IMR-90 (cell line): Measurements from ENCODE around the gene PBX4. TPM values are rescaled to one million over a fixed set of nuclear protein-coding genes. Genes with fewer than 3 reads are reported as not detected.

Experiments used
- ATAC-seq: fragments of 200-7000 bp; cut with Tn5 transposase; 2 replicates; pipeline ENCODE4 v1.9.1; 2020; ENCODE audit warnings: low read depth, mild to moderate bottlenecking, moderate library complexity
- BruUV-seq: library from RNA; stranded (reverse); fragments of 400-500 nt; replicated peaks from 2 replicates; lab custom pipeline; 2021; lab: Mats Ljungman, UMichigan
- CTCF ChIA-PET: fragments of 300-600 bp; formaldehyde crosslinking; extraction: SDS; loops from one replicate; lab custom pipeline; 2021; ENCODE audit warnings: antibody characterized with exemption; lab: Yijun Ruan, JAX
- POLR2A ChIA-PET: fragments of 300-600 bp; sonication (Branson Sonifier 250); formaldehyde crosslinking; loops from one replicate; lab custom pipeline; 2022; ENCODE audit warnings: antibody characterized with exemption; ENCODE audit not compliant: unreplicated experiment; lab: Charles Lee
- DNase-seq: peaks from one replicate; pipeline ENCODE4 v3.0.0; 2013
- H2AFZ ChIP-seq: replicated peaks from 2 replicates; pipeline ENCODE3; 2013; ENCODE audit warnings: low read length, mild to moderate bottlenecking; ENCODE audit not compliant: poor library complexity
- H2AK5ac ChIP-seq: 2 replicates; pipeline ENCODE4 v1.6.1; 2013; ENCODE audit warnings: low read depth, low read length, inconsistent platforms
- H2AK9ac ChIP-seq: replicated peaks from 2 replicates; pipeline ENCODE3; 2013; ENCODE audit warnings: mild to moderate bottlenecking, low read depth, low read length, moderate library complexity; ENCODE audit not compliant: poor library complexity
- H2BK120ac ChIP-seq: 2 replicates; pipeline ENCODE4 v1.6.1; 2013; ENCODE audit warnings: low read depth, low read length, inconsistent platforms
- H2BK15ac ChIP-seq: 3 replicates; pipeline ENCODE4 v1.6.1; 2013; ENCODE audit warnings: low read depth, low read length, inconsistent platforms
- H2BK20ac ChIP-seq: 2 replicates; pipeline ENCODE4 v1.6.1; 2013; ENCODE audit warnings: low read depth, mild to moderate bottlenecking, inconsistent platforms, low read length, moderate library complexity
- H2BK5ac ChIP-seq: 2 replicates; pipeline ENCODE4 v1.6.1; 2013; ENCODE audit warnings: mild to moderate bottlenecking, low read depth, low read length, inconsistent platforms; ENCODE audit not compliant: poor library complexity, severe bottlenecking
- H3K14ac ChIP-seq: replicated peaks from 2 replicates; pipeline ENCODE4 v1.6.1; 2013; ENCODE audit warnings: low read depth, low read length, inconsistent platforms
- H3K18ac ChIP-seq: 2 replicates; pipeline ENCODE4 v1.6.1; 2013; ENCODE audit warnings: low read depth, low read length, control low read depth
- H3K23ac ChIP-seq: 2 replicates; pipeline ENCODE4 v1.6.1; 2013; ENCODE audit warnings: low read depth, low read length, inconsistent platforms
- H3K27ac ChIP-seq: 2 replicates; pipeline ENCODE4 v1.5.1; 2013; ENCODE audit warnings: mild to moderate bottlenecking, control low read depth, low read length; ENCODE audit not compliant: insufficient read depth
- H3K27me3 ChIP-seq: 2 replicates; pipeline ENCODE4 v1.6.1; 2013; ENCODE audit warnings: low read length; ENCODE audit not compliant: control insufficient read depth, insufficient read depth
- H3K36me3 ChIP-seq: 2 replicates; pipeline ENCODE4 v1.6.1; 2013; ENCODE audit warnings: low read length, mixed read lengths; ENCODE audit not compliant: control insufficient read depth, insufficient read depth
- H3K4ac ChIP-seq: 2 replicates; pipeline ENCODE4 v1.6.1; 2013; ENCODE audit warnings: low read depth, low read length, inconsistent platforms
- H3K4me1 ChIP-seq: 2 replicates; pipeline ENCODE4 v1.6.1; 2013; ENCODE audit warnings: low read length, mixed read lengths; ENCODE audit not compliant: control insufficient read depth, insufficient read depth
- H3K4me2 ChIP-seq: 2 replicates; pipeline ENCODE4 v1.6.1; 2013; ENCODE audit warnings: low read depth, mild to moderate bottlenecking, control low read depth, low read length, moderate library complexity
- H3K4me3 ChIP-seq: 2 replicates; pipeline ENCODE4 v1.5.1; 2013; ENCODE audit warnings: low read depth, mild to moderate bottlenecking, control low read depth, low read length, moderate library complexity; ENCODE audit not compliant: insufficient read depth
- H3K56ac ChIP-seq: 2 replicates; pipeline ENCODE4 v1.6.1; 2013; ENCODE audit warnings: low read length, inconsistent platforms; ENCODE audit not compliant: insufficient read depth; ENCODE audit errors: extremely low read depth
- H3K79me1 ChIP-seq, 2 experiments: 2 replicates each; pipeline ENCODE4 v1.6.1; 2013; ENCODE audit warnings: low read length in 2 of 2, inconsistent platforms in 1 of 2, low read depth in 1 of 2
- H3K9ac ChIP-seq: 2 replicates; pipeline ENCODE4 v1.6.1; 2013; ENCODE audit warnings: low read depth, low read length, control low read depth
- H3K9me1 ChIP-seq: 2 replicates; pipeline ENCODE4 v1.6.1; 2013; ENCODE audit warnings: low read length, inconsistent platforms; ENCODE audit not compliant: insufficient read depth
- H3K9me3 ChIP-seq: 2 replicates; pipeline ENCODE4 v1.6.1; 2013; ENCODE audit warnings: low read length; ENCODE audit not compliant: control insufficient read depth, insufficient read depth
- H4K20me1 ChIP-seq: 2 replicates; pipeline ENCODE4 v1.6.1; 2013; ENCODE audit warnings: low read length, inconsistent platforms; ENCODE audit not compliant: insufficient read depth
- H4K5ac ChIP-seq: 2 replicates; pipeline ENCODE4 v1.6.1; 2013; ENCODE audit warnings: mild to moderate bottlenecking, low read depth, low read length, control low read depth
- H4K8ac ChIP-seq, 2 experiments: 2 replicates each; pipeline ENCODE4 v1.6.1; 2013; ENCODE audit warnings: low read depth in 2 of 2, low read length in 2 of 2, control low read depth in 1 of 2, inconsistent platforms in 1 of 2
- H4K91ac ChIP-seq: 2 replicates; pipeline ENCODE4 v1.6.1; 2013; ENCODE audit warnings: low read depth, low read length, inconsistent platforms; ENCODE audit not compliant: insufficient read depth
- BHLHE40 ChIP-seq: fragments of 150-350 bp; IDR thresholded peaks from 2 replicates; pipeline ENCODE4 v1.6.1; 2016; ENCODE audit warnings: mild to moderate bottlenecking, low read depth, low read length
- CHD1 ChIP-seq: IDR thresholded peaks from 2 replicates; pipeline ENCODE4 v1.6.1; 2012; ENCODE audit warnings: low read depth, low read length, improper control_type of control experiment
- MAFK ChIP-seq: IDR thresholded peaks from 2 replicates; pipeline ENCODE4 v1.6.1; 2012; ENCODE audit warnings: low read depth, low read length, improper control_type of control experiment
- MAZ ChIP-seq: IDR thresholded peaks from 2 replicates; pipeline ENCODE4 v1.6.1; 2012; ENCODE audit warnings: low read depth, mild to moderate bottlenecking, low read length, improper control_type of control experiment, moderate library complexity, borderline replicate concordance
- NFE2L2 ChIP-seq: fragments of 150-350 bp; IDR thresholded peaks from 2 replicates; pipeline ENCODE4 v1.6.1; 2016; ENCODE audit warnings: low read depth, mild to moderate bottlenecking, low read length
- SMC3 ChIP-seq: fragments of 150-350 bp; IDR thresholded peaks from 2 replicates; pipeline ENCODE4 v1.6.1; 2016; ENCODE audit warnings: low read depth, mild to moderate bottlenecking, antibody characterized with exemption, low read length, moderate library complexity
- WGBS, 2 experiments: methylation state at CpG; one replicate each; pipeline versions ENCODE4 v1.1.5 to v1.1.7; 2013; ENCODE audit warnings: missing lambda C conversion rate in 2 of 2; ENCODE audit not compliant: insufficient read length in 1 of 2; ENCODE audit errors: extremely low coverage in 2 of 2; 5-methylcytosine and 5-hydroxymethylcytosine counted together
- dilution Hi-C: fragments of 300-500 bp; cut with HindIII; formaldehyde crosslinking; loops from one replicate; pipeline ENCODE4 v1.14.3; 2018; ENCODE audit warnings: low sequenced_read_pairs; ENCODE audit not compliant: unreplicated experiment
- in situ Hi-C: fragments of 300-500 bp; cut with MboI; formaldehyde crosslinking; loops from 3 replicates; pipeline ENCODE4 v1.14.3; 2019; ENCODE audit warnings: low sequenced_read_pairs, inconsistent platforms, mixed read lengths
- intact Hi-C: fragments of 100-400 bp; cut with micrococcal nuclease; formaldehyde crosslinking; loops from 2 replicates; pipeline ENCODE4 v1.10.0; 2022
- polyA plus RNA-seq, 3 experiments: library from polyadenylated mRNA; depleted of rRNA; stranded (reverse); fragments of >200 nt; gene quantifications; 2 replicates each; pipeline ENCODE4 v1.2.3, GENCODE V29; 2012; ENCODE audit warnings: low replicate concordance in 1 of 3
- total RNA-seq: library from RNA; depleted of rRNA; stranded (reverse); fragments of >200 nt; gene quantifications from 2 replicates; pipeline ENCODE4 v1.2.3, GENCODE V29; 2012
- TF ChIP-seq, protein P1 (sequence below): fragments of 150-350 bp; IDR thresholded peaks from 2 replicates; pipeline ENCODE4 v1.6.1; 2016; ENCODE audit warnings: low read depth, mild to moderate bottlenecking, low read length, moderate library complexity, borderline replicate concordance
- TF ChIP-seq, protein P2 (sequence below): conservative IDR thresholded peaks from 2 replicates; pipeline ENCODE4 v1.5.1; 2012; ENCODE audit warnings: mild to moderate bottlenecking, low read depth, low read length, improper control_type of control experiment

PBX4 gene
- total and polyA plus RNA-seq, 2 of the 4 experiments (the other 2 are of a cell fraction): 0.90 to 2.9 TPM

DNA sequence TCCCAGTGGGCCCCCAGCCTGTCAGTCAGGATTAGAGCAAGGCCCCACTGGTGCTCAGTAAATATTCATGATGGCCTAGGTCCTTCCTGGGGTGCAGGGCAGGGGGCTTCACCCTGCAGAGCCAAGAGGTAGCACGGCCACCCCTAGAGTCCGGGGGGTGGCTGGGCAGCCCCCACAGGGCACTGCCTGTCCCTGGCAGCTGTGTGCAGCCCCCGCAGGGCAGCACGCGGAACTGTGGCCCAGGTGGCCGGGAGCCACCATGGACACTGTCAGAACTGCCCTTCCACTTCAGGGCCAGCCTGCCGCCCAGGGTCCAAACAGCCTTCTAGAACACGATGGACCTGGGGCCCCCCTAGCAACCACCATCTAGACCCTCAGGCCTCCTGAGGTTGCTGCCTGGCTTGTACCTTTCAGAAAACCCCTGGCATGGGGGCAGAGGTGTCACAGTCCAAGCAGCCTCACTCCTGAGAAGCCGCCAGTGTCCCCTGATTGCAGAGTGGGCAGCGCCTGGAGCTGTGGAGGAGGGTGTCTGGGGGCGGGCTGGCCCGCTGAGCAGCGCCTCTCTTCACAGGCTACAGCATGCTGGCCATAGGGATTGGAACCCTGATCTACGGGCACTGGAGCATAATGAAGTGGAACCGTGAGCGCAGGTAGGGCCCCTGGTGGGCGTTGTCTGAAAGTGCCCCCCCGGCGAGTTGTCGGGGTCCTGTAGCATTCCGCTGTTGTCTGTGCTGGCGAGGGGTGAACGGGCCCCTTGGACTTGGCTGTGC lies 92.7 kb downstream of the PBX4 start:
- H3K14ac ChIP-seq: no peak overlapping the region
- no peak overlapping the region for H2BK5ac ChIP-seq
- no peak overlapping the region for H4K5ac ChIP-seq
- POLR2A ChIA-PET: no interaction called here
- no peak overlapping the region for H4K8ac ChIP-seq
- H3K79me1 ChIP-seq: peaks cover 12 to 40% of the 10 kb centered on the region in 2 experiments
- no peaks in the 10 kb centered on the region for H3K9me1 ChIP-seq
- no peak overlapping the region for H2BK20ac ChIP-seq
- H4K91ac ChIP-seq: no peak overlapping the region
- no peak overlapping the region for H3K18ac ChIP-seq
- H2BK120ac ChIP-seq: no peak overlapping the region
- H3K36me3 ChIP-seq: peaks cover 26% of the 10 kb centered on the region
- H2AK9ac ChIP-seq: no peak overlapping the region
- no peak for TF ChIP-seq NFE2L2
- no peak for TF ChIP-seq CHD1
- no peak for TF ChIP-seq SMC3
- no peak for TF ChIP-seq MAZ
- TF ChIP-seq BHLHE40: no peak
- TF ChIP-seq, protein P1, sequence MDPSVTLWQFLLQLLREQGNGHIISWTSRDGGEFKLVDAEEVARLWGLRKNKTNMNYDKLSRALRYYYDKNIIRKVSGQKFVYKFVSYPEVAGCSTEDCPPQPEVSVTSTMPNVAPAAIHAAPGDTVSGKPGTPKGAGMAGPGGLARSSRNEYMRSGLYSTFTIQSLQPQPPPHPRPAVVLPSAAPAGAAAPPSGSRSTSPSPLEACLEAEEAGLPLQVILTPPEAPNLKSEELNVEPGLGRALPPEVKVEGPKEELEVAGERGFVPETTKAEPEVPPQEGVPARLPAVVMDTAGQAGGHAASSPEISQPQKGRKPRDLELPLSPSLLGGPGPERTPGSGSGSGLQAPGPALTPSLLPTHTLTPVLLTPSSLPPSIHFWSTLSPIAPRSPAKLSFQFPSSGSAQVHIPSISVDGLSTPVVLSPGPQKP: no peak
- TF ChIP-seq, protein P2, sequence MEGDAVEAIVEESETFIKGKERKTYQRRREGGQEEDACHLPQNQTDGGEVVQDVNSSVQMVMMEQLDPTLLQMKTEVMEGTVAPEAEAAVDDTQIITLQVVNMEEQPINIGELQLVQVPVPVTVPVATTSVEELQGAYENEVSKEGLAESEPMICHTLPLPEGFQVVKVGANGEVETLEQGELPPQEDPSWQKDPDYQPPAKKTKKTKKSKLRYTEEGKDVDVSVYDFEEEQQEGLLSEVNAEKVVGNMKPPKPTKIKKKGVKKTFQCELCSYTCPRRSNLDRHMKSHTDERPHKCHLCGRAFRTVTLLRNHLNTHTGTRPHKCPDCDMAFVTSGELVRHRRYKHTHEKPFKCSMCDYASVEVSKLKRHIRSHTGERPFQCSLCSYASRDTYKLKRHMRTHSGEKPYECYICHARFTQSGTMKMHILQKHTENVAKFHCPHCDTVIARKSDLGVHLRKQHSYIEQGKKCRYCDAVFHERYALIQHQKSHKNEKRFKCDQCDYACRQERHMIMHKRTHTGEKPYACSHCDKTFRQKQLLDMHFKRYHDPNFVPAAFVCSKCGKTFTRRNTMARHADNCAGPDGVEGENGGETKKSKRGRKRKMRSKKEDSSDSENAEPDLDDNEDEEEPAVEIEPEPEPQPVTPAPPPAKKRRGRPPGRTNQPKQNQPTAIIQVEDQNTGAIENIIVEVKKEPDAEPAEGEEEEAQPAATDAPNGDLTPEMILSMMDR: no peak
- no peak for TF ChIP-seq MAFK
- H2AK5ac ChIP-seq: no peak overlapping the region
- H2BK15ac ChIP-seq: no peak overlapping the region
- H3K9ac ChIP-seq: no peak overlapping the region
- H3K9me3 ChIP-seq: no peaks in the 10 kb centered on the region
- no peak overlapping the region for H3K27ac ChIP-seq
- no peak overlapping the region for H3K56ac ChIP-seq
- no peak overlapping the region for H3K4me3 ChIP-seq
- no TSS peak for BruUV-seq
- WGBS, 2 experiments: 89% methylated on average over 17 of the region's 23 CpGs; no CpG with 5 or more reads in 1 of the 2 experiments
- intact Hi-C loops: no loop called here
- ATAC-seq (no peak), DNase-seq (no peak)
- H4K20me1 ChIP-seq: peaks cover 33% of the 10 kb centered on the region
- no peak overlapping the region for H3K4me2 ChIP-seq
- no peak overlapping the region for H2AFZ ChIP-seq
- no peak overlapping the region for H3K23ac ChIP-seq
- CTCF ChIA-PET: no interaction called here
- H3K4me1 ChIP-seq: peaks cover 6% of the 10 kb centered on the region
- in situ Hi-C loops: loop anchor here (25.0 kb wide), 1 partner anchor 437 kb away; no protein-coding TSS in a partner anchor
- H3K4ac ChIP-seq: no peak overlapping the region
- dilution Hi-C loops: no loop called here
- H3K27me3 ChIP-seq: no peaks in the 10 kb centered on the region
